ENCODE results near the gene EYS. TPM values are rescaled to one million over a fixed set of nuclear protein-coding genes. Genes with fewer than 3 reads are reported as not detected.

EYS gene
- total RNA-seq, 1 donor from 2014 or later = 0.08 TPM

- Histone ChIP-seq H3K27ac (replicated peaks) (no peak overlapping the region), H3K4me3 (no peak overlapping the region), H3K4me1 (no peaks in the 10 kb centered on the region), H3K27me3 (ENCODE audit: low read depth) (no peaks in the 10 kb centered on the region), H3K9me3 (replicated peaks) (peaks cover 14% of the 10 kb centered on the region), H3K36me3 (no peaks in the 10 kb centered on the region)
- no peak for DNase-seq
- no peak for TF ChIP-seq CTCF (IDR thresholded peaks at IDR 0.05; ENCODE audit: borderline replicate concordance)
- intact Hi-C loops (cut with micrococcal nuclease) = no loop called here
Measured at GRCh38 chr6:65135567-65135966, 571.5 kb downstream of the EYS start.

- Histone ChIP-seq H3K9me3 (replicated peaks) (no peaks in the 10 kb centered on the region), H3K4me1 (no peaks in the 10 kb centered on the region), H3K4me3 (no peak overlapping the region), H3K27me3 (ENCODE audit: low read depth) (no peaks in the 10 kb centered on the region), H3K36me3 (no peaks in the 10 kb centered on the region), H3K27ac (replicated peaks) (no peak overlapping the region)
- intact Hi-C loops (cut with micrococcal nuclease) = no loop called here
- DNase-seq = no peak
- no peak for TF ChIP-seq CTCF (IDR thresholded peaks at IDR 0.05; ENCODE audit: borderline replicate concordance)
Measured at GRCh38 chr6:65126667-65127066, 580.4 kb downstream of the EYS start.

- no peaks in the 10 kb centered on the region for H3K9me3 ChIP-seq (replicated peaks)
- H3K27me3 ChIP-seq (ENCODE audit: low read depth) = no peaks in the 10 kb centered on the region
- no peaks in the 10 kb centered on the region for H3K36me3 ChIP-seq
- intact Hi-C loops (cut with micrococcal nuclease) = no loop called here
- H3K27ac ChIP-seq (replicated peaks) = no peak overlapping the region
- DNase-seq = no peak
- H3K4me1 ChIP-seq = no peaks in the 10 kb centered on the region
- H3K4me3 ChIP-seq = peak overlapping the region; percentile 3
- no peak for TF ChIP-seq CTCF (IDR thresholded peaks at IDR 0.05; ENCODE audit: borderline replicate concordance)
Measured at GRCh38 chr6:65123521-65123920, 583.5 kb downstream of the EYS start.

- Histone ChIP-seq H3K9me3 (replicated peaks) (no peaks in the 10 kb centered on the region), H3K4me1 (no peaks in the 10 kb centered on the region), H3K36me3 (no peaks in the 10 kb centered on the region), H3K4me3 (no peak overlapping the region), H3K27ac (replicated peaks) (no peak overlapping the region), H3K27me3 (ENCODE audit: low read depth) (no peaks in the 10 kb centered on the region)
- no peak for TF ChIP-seq CTCF (IDR thresholded peaks at IDR 0.05; ENCODE audit: borderline replicate concordance)
- no peak for DNase-seq
- intact Hi-C loops (cut with micrococcal nuclease) = no loop called here
Measured at GRCh38 chr6:65117817-65118409, 589.1 kb downstream of the EYS start.

GRCh38 chr6:65116326-65116725 is 590.7 kb downstream of the EYS start:
- Histone ChIP-seq H3K36me3 (no peaks in the 10 kb centered on the region), H3K4me3 (no peak overlapping the region), H3K27me3 (ENCODE audit: low read depth) (no peaks in the 10 kb centered on the region), H3K9me3 (replicated peaks) (no peaks in the 10 kb centered on the region), H3K4me1 (no peaks in the 10 kb centered on the region), H3K27ac (replicated peaks) (no peak overlapping the region)
- intact Hi-C loops (cut with micrococcal nuclease) = no loop called here
- no peak for DNase-seq
- no peak for TF ChIP-seq CTCF (IDR thresholded peaks at IDR 0.05; ENCODE audit: borderline replicate concordance)

All from left ventricle myocardium inferior (tissue), 1 donor.